ENCODE measurements around the gene PPFIBP2.

Gene PPFIBP2

GRCh38 chr11:7499081-7499480 is 14.7 kb upstream of the PPFIBP2 start:
- DNase-seq (ENCODE audit: low read depth): peak; percentile 21
- Histone ChIP-seq H3K27me3 (replicated peaks; ENCODE audit: control insufficient read depth, insufficient read depth, low read length) (no peaks in the 10 kb centered on the region), H3K36me3 (ENCODE audit: control insufficient read depth, insufficient read depth, low read length, severe bottlenecking) (no peaks in the 10 kb centered on the region), H3K9ac (ENCODE audit: low read length) (no peak overlapping the region), H3K9me3 (ENCODE audit: control insufficient read depth, low read length) (no peaks in the 10 kb centered on the region), H3K4me1 (ENCODE audit: control insufficient read depth, insufficient read depth, low read length) (no peaks in the 10 kb centered on the region), H3K4me3 (ENCODE audit: low read length) (no peak overlapping the region)

- Histone ChIP-seq H3K36me3 (ENCODE audit: control insufficient read depth, insufficient read depth, low read length, severe bottlenecking) (no peaks in the 10 kb centered on the region), H3K9ac (ENCODE audit: low read length) (no peak overlapping the region), H3K4me3 (ENCODE audit: low read length) (no peak overlapping the region), H3K4me1 (ENCODE audit: control insufficient read depth, insufficient read depth, low read length) (no peaks in the 10 kb centered on the region), H3K27me3 (replicated peaks; ENCODE audit: control insufficient read depth, insufficient read depth, low read length) (no peaks in the 10 kb centered on the region), H3K9me3 (ENCODE audit: control insufficient read depth, low read length) (no peaks in the 10 kb centered on the region)
- DNase-seq (ENCODE audit: low read depth): no peak
These were observed 13.5 kb upstream of the PPFIBP2 start for GRCh38 chr11:7500251-7500650.

GRCh38 chr11:7501251-7501650 is 12.5 kb upstream of the PPFIBP2 start:
- H3K9ac ChIP-seq (ENCODE audit: low read length): no peak overlapping the region
- no peak for DNase-seq (ENCODE audit: low read depth)
- H3K36me3 ChIP-seq (ENCODE audit: control insufficient read depth, insufficient read depth, low read length, severe bottlenecking): no peaks in the 10 kb centered on the region
- no peaks in the 10 kb centered on the region for H3K27me3 ChIP-seq (replicated peaks; ENCODE audit: control insufficient read depth, insufficient read depth, low read length)
- no peaks in the 10 kb centered on the region for H3K4me1 ChIP-seq (ENCODE audit: control insufficient read depth, insufficient read depth, low read length)
- no peak overlapping the region for H3K4me3 ChIP-seq (ENCODE audit: low read length)
- H3K9me3 ChIP-seq (ENCODE audit: control insufficient read depth, low read length): no peaks in the 10 kb centered on the region

GRCh38 chr11:7501894-7502293 is 11.9 kb upstream of the PPFIBP2 start:
- H3K9ac ChIP-seq (ENCODE audit: low read length): no peak overlapping the region
- H3K4me3 ChIP-seq (ENCODE audit: low read length): no peak overlapping the region
- H3K36me3 ChIP-seq (ENCODE audit: control insufficient read depth, insufficient read depth, low read length, severe bottlenecking): no peaks in the 10 kb centered on the region
- H3K4me1 ChIP-seq (ENCODE audit: control insufficient read depth, insufficient read depth, low read length): no peaks in the 10 kb centered on the region
- no peak for DNase-seq (ENCODE audit: low read depth)
- H3K9me3 ChIP-seq (ENCODE audit: control insufficient read depth, low read length): no peaks in the 10 kb centered on the region
- H3K27me3 ChIP-seq (replicated peaks; ENCODE audit: control insufficient read depth, insufficient read depth, low read length): no peaks in the 10 kb centered on the region

- H3K4me1 ChIP-seq (ENCODE audit: control insufficient read depth, insufficient read depth, low read length): peaks cover under 1% of the 10 kb centered on the region
- H3K36me3 ChIP-seq (ENCODE audit: control insufficient read depth, insufficient read depth, low read length, severe bottlenecking): no peaks in the 10 kb centered on the region
- DNase-seq (ENCODE audit: low read depth): no peak
- no peak overlapping the region for H3K9ac ChIP-seq (ENCODE audit: low read length)
- H3K27me3 ChIP-seq (replicated peaks; ENCODE audit: control insufficient read depth, insufficient read depth, low read length): no peaks in the 10 kb centered on the region
- no peak overlapping the region for H3K4me3 ChIP-seq (ENCODE audit: low read length)
- H3K9me3 ChIP-seq (ENCODE audit: control insufficient read depth, low read length): no peaks in the 10 kb centered on the region
These were observed 7.6 kb upstream of the PPFIBP2 start for GRCh38 chr11:7506243-7506642.

GRCh38 chr11:7508087-7508486 is 5.7 kb upstream of the PPFIBP2 start:
- H3K4me3 ChIP-seq (ENCODE audit: low read length): no peak overlapping the region
- H3K9ac ChIP-seq (ENCODE audit: low read length): no peak overlapping the region
- no peaks in the 10 kb centered on the region for H3K9me3 ChIP-seq (ENCODE audit: control insufficient read depth, low read length)
- DNase-seq (ENCODE audit: low read depth): no peak
- no peaks in the 10 kb centered on the region for H3K36me3 ChIP-seq (ENCODE audit: control insufficient read depth, insufficient read depth, low read length, severe bottlenecking)
- H3K27me3 ChIP-seq (replicated peaks; ENCODE audit: control insufficient read depth, insufficient read depth, low read length): no peaks in the 10 kb centered on the region
- H3K4me1 ChIP-seq (ENCODE audit: control insufficient read depth, insufficient read depth, low read length): peaks cover 19% of the 10 kb centered on the region

- DNase-seq (ENCODE audit: low read depth): peak; percentile 36
- no peaks in the 10 kb centered on the region for H3K27me3 ChIP-seq (replicated peaks; ENCODE audit: control insufficient read depth, insufficient read depth, low read length)
- no peaks in the 10 kb centered on the region for H3K36me3 ChIP-seq (ENCODE audit: control insufficient read depth, insufficient read depth, low read length, severe bottlenecking)
- H3K9ac ChIP-seq (ENCODE audit: low read length): no peak overlapping the region
- H3K9me3 ChIP-seq (ENCODE audit: control insufficient read depth, low read length): no peaks in the 10 kb centered on the region
- no peak overlapping the region for H3K4me3 ChIP-seq (ENCODE audit: low read length)
- H3K4me1 ChIP-seq (ENCODE audit: control insufficient read depth, insufficient read depth, low read length): peaks cover 26% of the 10 kb centered on the region
These were observed 3.8 kb upstream of the PPFIBP2 start for GRCh38 chr11:7509966-7510365.

- Histone ChIP-seq H3K9ac (ENCODE audit: low read length) (no peak overlapping the region), H3K4me1 (ENCODE audit: control insufficient read depth, insufficient read depth, low read length) (peaks cover 30% of the 10 kb centered on the region), H3K27me3 (replicated peaks; ENCODE audit: control insufficient read depth, insufficient read depth, low read length) (no peaks in the 10 kb centered on the region), H3K4me3 (ENCODE audit: low read length) (no peak overlapping the region), H3K36me3 (ENCODE audit: control insufficient read depth, insufficient read depth, low read length, severe bottlenecking) (no peaks in the 10 kb centered on the region), H3K9me3 (ENCODE audit: control insufficient read depth, low read length) (no peaks in the 10 kb centered on the region)
- DNase-seq (ENCODE audit: low read depth): no peak
These were observed 2.4 kb upstream of the PPFIBP2 start for GRCh38 chr11:7511401-7511800.

- Histone ChIP-seq H3K27me3 (replicated peaks; ENCODE audit: control insufficient read depth, insufficient read depth, low read length) (no peaks in the 10 kb centered on the region), H3K9ac (ENCODE audit: low read length) (peak overlapping the region; percentile 88), H3K9me3 (ENCODE audit: control insufficient read depth, low read length) (no peaks in the 10 kb centered on the region), H3K36me3 (ENCODE audit: control insufficient read depth, insufficient read depth, low read length, severe bottlenecking) (no peaks in the 10 kb centered on the region), H3K4me1 (ENCODE audit: control insufficient read depth, insufficient read depth, low read length) (peaks cover 30% of the 10 kb centered on the region), H3K4me3 (ENCODE audit: low read length) (peak overlapping the region; percentile 90)
- no peak for DNase-seq (ENCODE audit: low read depth)
These were observed 1.1 kb upstream of the PPFIBP2 start for GRCh38 chr11:7512525-7513233.

- peak; percentile 31 for DNase-seq (ENCODE audit: low read depth)
- Histone ChIP-seq H3K4me1 (ENCODE audit: control insufficient read depth, insufficient read depth, low read length) (peaks cover 30% of the 10 kb centered on the region), H3K27me3 (replicated peaks; ENCODE audit: control insufficient read depth, insufficient read depth, low read length) (no peaks in the 10 kb centered on the region)
These were observed 346 bp downstream of the PPFIBP2 start for GRCh38 chr11:7514099-7514591.

GRCh38 chr11:7515447-7515886 is 1.7 kb downstream of the PPFIBP2 start:
- no peaks in the 10 kb centered on the region for H3K9me3 ChIP-seq (ENCODE audit: control insufficient read depth, low read length)
- H3K36me3 ChIP-seq (ENCODE audit: control insufficient read depth, insufficient read depth, low read length, severe bottlenecking): no peaks in the 10 kb centered on the region
- H3K4me1 ChIP-seq (ENCODE audit: control insufficient read depth, insufficient read depth, low read length): peaks cover 32% of the 10 kb centered on the region
- no peak overlapping the region for H3K9ac ChIP-seq (ENCODE audit: low read length)
- DNase-seq (ENCODE audit: low read depth): no peak
- H3K27me3 ChIP-seq (replicated peaks; ENCODE audit: control insufficient read depth, insufficient read depth, low read length): no peaks in the 10 kb centered on the region
- H3K4me3 ChIP-seq (ENCODE audit: low read length): no peak overlapping the region

More at GRCh38 chr11:7514099-7514591, 346 bp downstream of the PPFIBP2 start:
- no peaks in the 10 kb centered on the region for H3K36me3 ChIP-seq (ENCODE audit: control insufficient read depth, insufficient read depth, low read length, severe bottlenecking)
- no peaks in the 10 kb centered on the region for H3K9me3 ChIP-seq (ENCODE audit: control insufficient read depth, low read length)
- H3K4me3 ChIP-seq (ENCODE audit: low read length): peak overlapping the region; percentile 90
- peak overlapping the region; percentile 88 for H3K9ac ChIP-seq (ENCODE audit: low read length)

GRCh38 chr11:7516475-7516874 is 2.7 kb downstream of the PPFIBP2 start:
- DNase-seq (ENCODE audit: low read depth): no peak
- Histone ChIP-seq H3K4me3 (ENCODE audit: low read length) (no peak overlapping the region), H3K4me1 (ENCODE audit: control insufficient read depth, insufficient read depth, low read length) (peaks cover 37% of the 10 kb centered on the region), H3K27me3 (replicated peaks; ENCODE audit: control insufficient read depth, insufficient read depth, low read length) (no peaks in the 10 kb centered on the region), H3K36me3 (ENCODE audit: control insufficient read depth, insufficient read depth, low read length, severe bottlenecking) (no peaks in the 10 kb centered on the region), H3K9ac (ENCODE audit: low read length) (no peak overlapping the region), H3K9me3 (ENCODE audit: control insufficient read depth, low read length) (no peaks in the 10 kb centered on the region)

Data from adipocyte (in vitro differentiated cells).